HepG2 (cell line): ENCODE measurements around the gene SMURF2. TPM values are rescaled to one million over a fixed set of nuclear protein-coding genes. Genes with fewer than 3 reads are reported as not detected.

Experiments
- ATAC-seq: fragments of 200-7000 bp; cut with Tn5 transposase; 3 replicates; pipeline ENCODE4 v1.9.1; 2020; ENCODE audit warnings: mild to moderate bottlenecking, moderate library complexity
- BruUV-seq: library from RNA; stranded (reverse); fragments of 400-500 nt; replicated peaks from 2 replicates; lab custom pipeline; 2021; lab: Mats Ljungman, UMichigan
- CTCF ChIA-PET: fragments of 300-600 bp; formaldehyde crosslinking; extraction: SDS; loops from one replicate; lab custom pipeline; 2021; ENCODE audit warnings: low total read pairs, inconsistent platforms, low intra/inter-chr PET ratio; lab: Yijun Ruan, JAX
- POLR2A ChIA-PET: fragments of 350-600 bp; sonication (Branson Sonifier 250); formaldehyde crosslinking; loops from one replicate; lab custom pipeline; 2020; ENCODE audit warnings: antibody characterized with exemption, inconsistent platforms; lab: Yijun Ruan, JAX
- DNase-seq: peaks from one replicate; pipeline ENCODE4 v3.0.0-alpha.2; 2015; ENCODE audit warnings: low spot score
- FAIRE-seq: peaks from 3 replicates; lab custom pipeline; 2011; peaks lifted over from hg19 to GRCh38; lab: Jason Lieb, UNC
- H2AFZ ChIP-seq: one replicate; pipeline ENCODE4 v1.6.1; 2011; ENCODE audit warnings: low read length, inconsistent platforms
- H3K27ac ChIP-seq: fragments of 300-600 bp; 3 replicates; pipeline ENCODE4 v1.8.0; 2011; ENCODE audit warnings: mixed run types, mild to moderate bottlenecking, mixed read lengths, low read length, inconsistent platforms; ENCODE audit not compliant: insufficient read depth; ENCODE audit errors: extremely low read length
- H3K27me3 ChIP-seq, 2 experiments: fragments of 200-600 bp in 1 of 2; 2 replicates in 1 of 2; 3 replicates in 1 of 2; pipeline versions ENCODE4 v1.6.0 to v1.8.0; 2011; ENCODE audit warnings: low read length in 2 of 2, mild to moderate bottlenecking in 2 of 2, moderate library complexity in 2 of 2, inconsistent platforms in 1 of 2; ENCODE audit not compliant: insufficient read depth in 2 of 2, control insufficient read depth in 1 of 2
- H3K36me3 ChIP-seq, 2 experiments: fragments of 200-600 bp in 1 of 2; replicated peaks in 1 of 2; 2 replicates in 1 of 2; 3 replicates in 1 of 2; pipeline versions ENCODE4 v1.5.1 to v1.8.0; 2011; ENCODE audit warnings: low read length in 2 of 2, inconsistent platforms in 1 of 2; ENCODE audit not compliant: insufficient read depth in 2 of 2, control insufficient read depth in 1 of 2
- H3K4me1 ChIP-seq: 2 replicates; pipeline ENCODE4 v1.5.1; 2012; ENCODE audit warnings: low read length, inconsistent platforms; ENCODE audit not compliant: insufficient read depth
- H3K4me2 ChIP-seq: 2 replicates; pipeline ENCODE4 v1.6.0; 2011; ENCODE audit warnings: low read depth, low read length, inconsistent platforms
- H3K4me3 ChIP-seq, 3 experiments: fragments of 200-600 bp in 1 of 3; sonication (generic), shearing (Covaris generic) in 1 of 3; replicated peaks in 1 of 3; 2 replicates each; pipeline ENCODE4 v1.5.1; 2011 to 2016; ENCODE audit warnings: low read length in 3 of 3, inconsistent platforms in 2 of 3, low read depth in 2 of 3, mild to moderate bottlenecking in 2 of 3, control low read depth in 1 of 3, mixed read lengths in 1 of 3; ENCODE audit not compliant: insufficient read depth in 1 of 3
- H3K79me2 ChIP-seq: one replicate; pipeline ENCODE4 v1.6.1; 2011; ENCODE audit warnings: low read length, inconsistent platforms; ENCODE audit not compliant: insufficient read depth
- H3K9ac ChIP-seq: 2 replicates; pipeline ENCODE4 v1.6.0; 2011; ENCODE audit warnings: mild to moderate bottlenecking, low read depth, low read length, inconsistent platforms; ENCODE audit not compliant: insufficient read depth
- H3K9me3 ChIP-seq: 2 replicates; pipeline ENCODE4 v1.5.1; 2012; ENCODE audit warnings: mild to moderate bottlenecking, low read length
- H4K20me1 ChIP-seq: 2 replicates; pipeline ENCODE4 v1.6.0; 2011; ENCODE audit warnings: inconsistent platforms, mild to moderate bottlenecking, low read length, moderate library complexity; ENCODE audit not compliant: insufficient read depth
- CAMTA2 ChIP-seq: sonication (generic); formaldehyde crosslinking; IDR thresholded peaks from 2 replicates; pipeline ENCODE4 v1.4.0; 2020; ENCODE audit warnings: mild to moderate bottlenecking, missing genetic modification reagents, borderline replicate concordance
- PRPF4 ChIP-seq: fragments of 200-400 bp; formaldehyde crosslinking; IDR thresholded peaks from 2 replicates; pipeline ENCODE4 v1.6.1; 2016; ENCODE audit warnings: low read length, low read depth; ENCODE audit not compliant: poor library complexity, severe bottlenecking
- RXRA ChIP-seq: sonication (generic); formaldehyde crosslinking; IDR thresholded peaks from 2 replicates; pipeline ENCODE4 v1.5.1; 2020; ENCODE audit warnings: missing genetic modification reagents
- SAP130 ChIP-seq: IDR thresholded peaks from 2 replicates; pipeline ENCODE4 v1.6.1; 2016; ENCODE audit warnings: low read depth
- TAF1 ChIP-seq: sonication (generic); formaldehyde crosslinking; IDR thresholded peaks from 2 replicates; pipeline ENCODE4 v1.4.0; 2020; ENCODE audit warnings: missing genetic modification reagents
- ZNF121 ChIP-seq: sonication (generic); formaldehyde crosslinking; IDR thresholded peaks from 2 replicates; pipeline ENCODE4 v1.5.0; 2020; ENCODE audit warnings: mild to moderate bottlenecking, missing genetic modification reagents
- ZNF660 ChIP-seq: sonication (generic); formaldehyde crosslinking; IDR thresholded peaks from 2 replicates; pipeline ENCODE4 v1.5.1; 2020; ENCODE audit warnings: mild to moderate bottlenecking, low read depth, missing genetic modification reagents, borderline replicate concordance
- WGBS: methylation state at CpG from one replicate; pipeline ENCODE4 v1.1.6; 2017; ENCODE audit warnings: low lambda C conversion rate; 5-methylcytosine and 5-hydroxymethylcytosine counted together
- in situ Hi-C: cut with HindIII; loops from 2 replicates; pipeline ENCODE4 v1.10.0; 2017; ENCODE audit warnings: low pct_unique_long_range_greater_than_20kb; ENCODE audit not compliant: extremely low pct_ligation_motif_present
- intact Hi-C: fragments of 100-400 bp; cut with micrococcal nuclease; formaldehyde crosslinking; loops from one replicate; pipeline ENCODE4 v1.10.0; 2022; ENCODE audit not compliant: unreplicated experiment
- polyA plus RNA-seq, 8 experiments: library from polyadenylated mRNA; depleted of rRNA in 3 of 8; stranded (reverse) in 7 of 8; unstranded in 1 of 8; fragments of >200 nt; fragmentation: Illumina TruSeq in 4 of 8; extraction: Trizol in 4 of 8; gene quantifications; 2 replicates each; pipeline versions ENCODE4 v1.2.1 to v1.2.3, GENCODE V29; 2011 to 2016; ENCODE audit warnings: low read depth in 4 of 8, missing spikeins in 1 of 8, mixed read lengths in 1 of 8; ENCODE audit not compliant: insufficient read depth in 1 of 8
- total RNA-seq, 5 experiments: library from RNA; depleted of rRNA; stranded (reverse); fragments of >200 nt; fragmentation: Illumina TruSeq; extraction: Trizol; gene quantifications; 2 replicates each; pipeline ENCODE4 v1.2.3, GENCODE V29; 2016; ENCODE audit warnings: low read depth in 1 of 5
- TF ChIP-seq, protein P1 (sequence below): sonication (generic); formaldehyde crosslinking; IDR thresholded peaks from 2 replicates; pipeline ENCODE4 v1.5.1; 2020; ENCODE audit warnings: missing genetic modification reagents, mild to moderate bottlenecking, borderline replicate concordance
- TF ChIP-seq, protein P2 (sequence below): sonication (generic); formaldehyde crosslinking; IDR thresholded peaks from 2 replicates; pipeline ENCODE4 v1.4.0; 2020; ENCODE audit warnings: missing genetic modification reagents, borderline replicate concordance
- TF ChIP-seq, protein P3 (sequence below): sonication (generic); formaldehyde crosslinking; IDR thresholded peaks from 2 replicates; pipeline ENCODE4 v1.4.0; 2020; ENCODE audit warnings: missing genetic modification reagents

The SMURF2 gene
- total and polyA plus RNA-seq, 2 of the 13 experiments (the other 11 are each of a cell fraction or from before 2014, with no cell fraction given) = 14.9 to 24.3 TPM

DNA sequence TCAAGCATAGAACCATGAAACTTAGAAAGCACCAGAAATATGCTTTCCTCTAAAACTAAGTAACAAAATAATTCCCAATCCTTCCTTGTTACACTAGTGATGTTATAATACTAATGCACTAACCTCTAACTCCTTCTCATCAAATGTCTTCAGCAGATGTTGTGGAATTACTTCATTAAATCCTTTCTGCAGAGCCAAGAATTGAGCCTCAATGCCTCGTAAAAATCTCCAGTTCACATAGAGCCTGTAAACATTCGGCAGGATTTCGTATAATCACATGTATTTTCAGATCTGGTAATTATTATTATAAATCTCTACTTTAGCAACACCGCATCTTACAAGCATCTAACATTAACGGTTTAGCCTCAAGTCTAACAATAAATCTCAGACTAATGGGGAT is 110.6 kb downstream of the SMURF2 start:
- Histone ChIP-seq H4K20me1 (no peaks in the 10 kb centered on the region), H3K4me3 (no peak overlapping the region), H3K9me3 (no peaks in the 10 kb centered on the region), H3K9ac (no peak overlapping the region), H3K4me1 (no peaks in the 10 kb centered on the region), H3K79me2 (no peaks in the 10 kb centered on the region), H3K36me3 (peaks cover 10 to 24% of the 10 kb centered on the region in 2 experiments; a peak in 4 of 5 replicates), H2AFZ (no peak overlapping the region), H3K27me3 (no peaks in the 10 kb centered on the region), H3K27ac (no peak overlapping the region), H3K4me2 (no peak overlapping the region)
- intact Hi-C loops (no loop called here), in situ Hi-C loops (no loop called here)
- POLR2A ChIA-PET = no interaction called here
- WGBS = 95% methylated on average over 5 of the region's 5 CpGs
- TF ChIP-seq, protein P1, sequence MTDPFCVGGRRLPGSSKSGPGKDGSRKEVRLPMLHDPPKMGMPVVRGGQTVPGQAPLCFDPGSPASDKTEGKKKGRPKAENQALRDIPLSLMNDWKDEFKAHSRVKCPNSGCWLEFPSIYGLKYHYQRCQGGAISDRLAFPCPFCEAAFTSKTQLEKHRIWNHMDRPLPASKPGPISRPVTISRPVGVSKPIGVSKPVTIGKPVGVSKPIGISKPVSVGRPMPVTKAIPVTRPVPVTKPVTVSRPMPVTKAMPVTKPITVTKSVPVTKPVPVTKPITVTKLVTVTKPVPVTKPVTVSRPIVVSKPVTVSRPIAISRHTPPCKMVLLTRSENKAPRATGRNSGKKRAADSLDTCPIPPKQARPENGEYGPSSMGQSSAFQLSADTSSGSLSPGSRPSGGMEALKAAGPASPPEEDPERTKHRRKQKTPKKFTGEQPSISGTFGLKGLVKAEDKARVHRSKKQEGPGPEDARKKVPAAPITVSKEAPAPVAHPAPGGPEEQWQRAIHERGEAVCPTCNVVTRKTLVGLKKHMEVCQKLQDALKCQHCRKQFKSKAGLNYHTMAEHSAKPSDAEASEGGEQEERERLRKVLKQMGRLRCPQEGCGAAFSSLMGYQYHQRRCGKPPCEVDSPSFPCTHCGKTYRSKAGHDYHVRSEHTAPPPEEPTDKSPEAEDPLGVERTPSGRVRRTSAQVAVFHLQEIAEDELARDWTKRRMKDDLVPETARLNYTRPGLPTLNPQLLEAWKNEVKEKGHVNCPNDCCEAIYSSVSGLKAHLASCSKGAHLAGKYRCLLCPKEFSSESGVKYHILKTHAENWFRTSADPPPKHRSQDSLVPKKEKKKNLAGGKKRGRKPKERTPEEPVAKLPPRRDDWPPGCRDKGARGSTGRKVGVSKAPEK (CRISPR knock-in tag) = no peak
- TF ChIP-seq SAP130 (CRISPR knock-in tag) (no peak), RXRA (no peak), ZNF121 (no peak)
- ATAC-seq (no peak), FAIRE-seq (no peak), DNase-seq (no peak)
- CTCF ChIA-PET = no interaction called here
- BruUV-seq = no TSS peak

DNA sequence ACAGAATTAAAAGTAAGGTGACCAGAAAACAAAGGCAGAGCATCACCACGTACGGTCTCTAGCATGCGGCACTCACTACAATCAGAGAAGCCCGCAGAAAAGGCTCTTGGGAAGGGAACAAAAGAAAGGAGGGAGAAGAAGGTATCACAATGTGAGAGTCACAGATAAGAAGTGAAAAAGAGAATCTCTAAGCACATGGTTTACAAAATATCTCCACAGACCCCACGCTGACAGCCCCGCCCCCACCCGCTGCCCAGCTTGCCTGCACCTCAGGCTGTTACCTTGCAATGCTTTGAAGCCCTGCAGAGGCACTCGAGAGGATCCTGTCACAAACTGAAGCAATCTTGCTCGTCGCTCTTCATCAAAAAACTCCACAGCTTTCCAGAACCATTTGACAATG is 114.8 kb downstream of the SMURF2 start:
- no peak overlapping the region for H3K27ac ChIP-seq
- H3K4me1 ChIP-seq = no peaks in the 10 kb centered on the region
- no peaks in the 10 kb centered on the region for H3K9me3 ChIP-seq
- H3K27me3 ChIP-seq = no peaks in the 10 kb centered on the region
- H3K79me2 ChIP-seq = no peaks in the 10 kb centered on the region
- ChIA-PET CTCF (no interaction called here), POLR2A (interaction anchor here (2.4 kb wide), 1 partner anchor 41 kb away, joined by 5 read pairs; the partner anchor contains the start of genes CEP95 and DDX5)
- H2AFZ ChIP-seq = no peak overlapping the region
- H3K9ac ChIP-seq = no peak overlapping the region
- ATAC-seq (no peak), FAIRE-seq (no peak), DNase-seq (no peak)
- no TSS peak for BruUV-seq
- H3K36me3 ChIP-seq = peaks cover 6 to 18% of the 10 kb centered on the region in 2 experiments; a peak in 4 of 5 replicates
- 94% methylated on average over 10 of the region's 10 CpGs for WGBS
- no peak overlapping the region for H3K4me2 ChIP-seq
- H4K20me1 ChIP-seq = no peaks in the 10 kb centered on the region
- no peak overlapping the region for H3K4me3 ChIP-seq
- intact Hi-C loops (no loop called here), in situ Hi-C loops (loop anchor here (25.0 kb wide), 1 partner anchor 90 kb away; no protein-coding TSS in a partner anchor)
- TF ChIP-seq, protein P2, sequence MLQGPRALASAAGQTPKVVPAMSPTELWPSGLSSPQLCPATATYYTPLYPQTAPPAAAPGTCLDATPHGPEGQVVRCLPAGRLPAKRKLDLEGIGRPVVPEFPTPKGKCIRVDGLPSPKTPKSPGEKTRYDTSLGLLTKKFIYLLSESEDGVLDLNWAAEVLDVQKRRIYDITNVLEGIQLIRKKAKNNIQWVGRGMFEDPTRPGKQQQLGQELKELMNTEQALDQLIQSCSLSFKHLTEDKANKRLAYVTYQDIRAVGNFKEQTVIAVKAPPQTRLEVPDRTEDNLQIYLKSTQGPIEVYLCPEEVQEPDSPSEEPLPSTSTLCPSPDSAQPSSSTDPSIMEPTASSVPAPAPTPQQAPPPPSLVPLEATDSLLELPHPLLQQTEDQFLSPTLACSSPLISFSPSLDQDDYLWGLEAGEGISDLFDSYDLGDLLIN (CRISPR knock-in tag) = no peak
- TF ChIP-seq TAF1 (CRISPR knock-in tag) = no peak
- no peak for TF ChIP-seq CAMTA2 (CRISPR knock-in tag)
- TF ChIP-seq, protein P3, sequence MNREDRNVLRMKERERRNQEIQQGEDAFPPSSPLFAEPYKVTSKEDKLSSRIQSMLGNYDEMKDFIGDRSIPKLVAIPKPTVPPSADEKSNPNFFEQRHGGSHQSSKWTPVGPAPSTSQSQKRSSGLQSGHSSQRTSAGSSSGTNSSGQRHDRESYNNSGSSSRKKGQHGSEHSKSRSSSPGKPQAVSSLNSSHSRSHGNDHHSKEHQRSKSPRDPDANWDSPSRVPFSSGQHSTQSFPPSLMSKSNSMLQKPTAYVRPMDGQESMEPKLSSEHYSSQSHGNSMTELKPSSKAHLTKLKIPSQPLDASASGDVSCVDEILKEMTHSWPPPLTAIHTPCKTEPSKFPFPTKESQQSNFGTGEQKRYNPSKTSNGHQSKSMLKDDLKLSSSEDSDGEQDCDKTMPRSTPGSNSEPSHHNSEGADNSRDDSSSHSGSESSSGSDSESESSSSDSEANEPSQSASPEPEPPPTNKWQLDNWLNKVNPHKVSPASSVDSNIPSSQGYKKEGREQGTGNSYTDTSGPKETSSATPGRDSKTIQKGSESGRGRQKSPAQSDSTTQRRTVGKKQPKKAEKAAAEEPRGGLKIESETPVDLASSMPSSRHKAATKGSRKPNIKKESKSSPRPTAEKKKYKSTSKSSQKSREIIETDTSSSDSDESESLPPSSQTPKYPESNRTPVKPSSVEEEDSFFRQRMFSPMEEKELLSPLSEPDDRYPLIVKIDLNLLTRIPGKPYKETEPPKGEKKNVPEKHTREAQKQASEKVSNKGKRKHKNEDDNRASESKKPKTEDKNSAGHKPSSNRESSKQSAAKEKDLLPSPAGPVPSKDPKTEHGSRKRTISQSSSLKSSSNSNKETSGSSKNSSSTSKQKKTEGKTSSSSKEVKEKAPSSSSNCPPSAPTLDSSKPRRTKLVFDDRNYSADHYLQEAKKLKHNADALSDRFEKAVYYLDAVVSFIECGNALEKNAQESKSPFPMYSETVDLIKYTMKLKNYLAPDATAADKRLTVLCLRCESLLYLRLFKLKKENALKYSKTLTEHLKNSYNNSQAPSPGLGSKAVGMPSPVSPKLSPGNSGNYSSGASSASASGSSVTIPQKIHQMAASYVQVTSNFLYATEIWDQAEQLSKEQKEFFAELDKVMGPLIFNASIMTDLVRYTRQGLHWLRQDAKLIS (CRISPR knock-in tag) = no peak
- no peak for TF ChIP-seq PRPF4
- TF ChIP-seq ZNF660 (CRISPR knock-in tag) = no peak
